Measurements from ENCODE around the gene MEIOSIN.

The MEIOSIN gene

GRCh38 chr19:45766869-45767346 lies 33.7 kb downstream of the MEIOSIN start:
- no peak for DNase-seq

- DNase-seq: no peak
These were observed 34.2 kb downstream of the MEIOSIN start for GRCh38 chr19:45767410-45767880.

- DNase-seq: peak; percentile 55
These were observed 34.8 kb downstream of the MEIOSIN start for GRCh38 chr19:45767881-45768654.

GRCh38 chr19:45768655-45768983 lies 35.4 kb downstream of the MEIOSIN start:
- peak; percentile 49 for DNase-seq

GRCh38 chr19:45768984-45769782 lies 35.9 kb downstream of the MEIOSIN start, which contains the start of gene SIX5:
SIX5 (minus strand) TSS chr19:45769252; CDS start chr19:45768844, 408 bp downstream.
- DNase-seq: peak; percentile 98

GRCh38 chr19:45769821-45770191 lies 36.6 kb downstream of the MEIOSIN start:
- DNase-seq: no peak

- peak; percentile 88 for DNase-seq
These were observed 37.2 kb downstream of the MEIOSIN start for GRCh38 chr19:45770192-45771101.

GRCh38 chr19:45771311-45771933 lies 38.2 kb downstream of the MEIOSIN start:
- no peak for DNase-seq

- DNase-seq: no peak
These were observed 39.0 kb downstream of the MEIOSIN start for GRCh38 chr19:45772130-45772840.

- DNase-seq: no peak
These were observed 39.7 kb downstream of the MEIOSIN start for GRCh38 chr19:45772912-45773311.

GRCh38 chr19:45773384-45773783 lies 40.1 kb downstream of the MEIOSIN start:
- no peak for DNase-seq

- no peak for DNase-seq
These were observed 41.5 kb downstream of the MEIOSIN start for GRCh38 chr19:45774765-45775164.

GRCh38 chr19:45777395-45777961 lies 44.2 kb downstream of the MEIOSIN start:
- DNase-seq: no peak

- no peak for DNase-seq
These were observed 44.9 kb downstream of the MEIOSIN start for GRCh38 chr19:45778010-45778661.

GRCh38 chr19:45779231-45780145 lies 46.2 kb downstream of the MEIOSIN start:
- peak; percentile 88 for DNase-seq

- no peak for DNase-seq
These were observed 46.9 kb downstream of the MEIOSIN start for GRCh38 chr19:45780146-45780447.

GRCh38 chr19:45780448-45781213 lies 47.4 kb downstream of the MEIOSIN start:
- no peak for DNase-seq

GRCh38 chr19:45781214-45782161 lies 48.2 kb downstream of the MEIOSIN start:
- DNase-seq: no peak
